Measurements from ENCODE around the gene SLC2A9.

SLC2A9 gene

GRCh38 chr4:10020871-10021652 lies at the start of gene SLC2A9:
Gene SLC2A9, minus strand, starts transcription at chr4:10021497. Its CDS starts 68 bp downstream, at chr4:10021429.
- DNase-seq: no peak

DNA sequence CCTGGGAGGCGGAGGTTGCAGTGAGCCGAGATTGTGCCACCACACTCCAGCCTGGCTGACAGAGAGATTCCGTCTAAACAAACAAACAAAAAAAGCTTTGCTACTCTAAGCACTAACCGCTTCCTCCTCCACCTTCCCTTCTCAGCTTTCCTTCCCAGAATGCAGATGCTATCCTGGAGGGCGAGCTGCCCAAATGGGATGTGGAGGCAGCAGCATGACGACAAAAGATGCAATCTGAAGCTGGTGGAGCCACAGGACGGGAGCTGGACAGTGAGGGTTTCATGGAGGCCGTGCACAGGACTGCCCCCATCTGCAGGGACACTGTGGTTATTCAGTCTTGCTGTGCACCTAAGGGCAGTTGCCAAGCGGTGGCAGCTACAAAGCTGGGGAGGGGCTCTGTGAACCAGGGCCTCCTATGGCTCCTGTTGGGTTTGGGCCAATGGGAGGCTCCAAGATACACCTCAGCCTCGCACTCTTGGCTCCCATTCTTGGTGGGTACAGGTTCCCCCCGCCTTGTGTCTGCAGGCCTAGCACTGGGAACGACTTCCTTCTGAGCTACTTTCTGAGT lies 47.9 kb upstream of the SLC2A9 start:
- no peak for DNase-seq

DNA sequence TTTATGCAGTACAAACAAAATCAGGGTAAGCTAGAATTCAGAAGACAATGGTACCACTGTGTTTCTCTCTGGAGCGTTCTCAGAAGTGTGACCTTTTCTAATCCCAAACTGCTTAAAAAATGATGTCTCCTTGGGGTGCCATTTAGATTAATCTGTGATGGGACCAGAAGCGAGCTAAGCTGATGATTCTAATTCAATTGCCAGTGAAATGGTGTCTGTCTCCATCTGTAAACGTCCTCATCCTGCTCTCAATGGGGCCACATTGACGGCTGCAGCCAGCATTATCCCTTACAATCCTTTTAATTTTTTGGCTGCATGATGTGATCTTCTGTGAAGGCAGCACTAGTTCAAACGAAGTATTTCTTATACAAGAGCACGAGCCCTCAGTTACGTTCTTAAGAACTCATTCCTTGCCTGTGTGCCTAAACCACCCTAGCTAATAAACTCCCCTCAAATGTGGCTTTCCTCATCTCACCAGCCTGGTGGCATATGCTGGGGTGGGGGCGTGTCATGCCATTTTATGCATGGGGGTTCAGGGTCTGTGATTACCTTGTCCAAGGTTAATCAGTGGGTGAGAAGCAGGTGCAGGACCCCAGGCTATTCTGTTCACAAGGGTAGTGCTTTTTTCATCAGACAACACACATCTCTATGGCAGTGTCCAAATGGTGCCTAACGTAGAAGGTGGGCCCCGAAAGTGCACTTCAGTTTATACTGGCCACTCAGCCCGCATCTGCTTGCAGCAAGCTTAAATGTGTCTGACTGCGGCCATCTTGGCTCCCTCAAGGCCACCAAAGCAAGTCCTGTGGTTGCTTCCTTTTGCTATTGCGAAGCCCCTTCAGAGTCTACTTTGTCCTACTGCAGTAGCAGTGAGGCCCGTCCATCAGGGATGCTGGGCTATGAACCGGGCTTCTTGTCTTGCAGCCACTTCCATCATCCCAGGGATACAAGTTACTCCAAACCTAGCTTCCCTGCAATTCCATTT lies 45.7 kb upstream of the SLC2A9 start:
- DNase-seq: no peak

DNA sequence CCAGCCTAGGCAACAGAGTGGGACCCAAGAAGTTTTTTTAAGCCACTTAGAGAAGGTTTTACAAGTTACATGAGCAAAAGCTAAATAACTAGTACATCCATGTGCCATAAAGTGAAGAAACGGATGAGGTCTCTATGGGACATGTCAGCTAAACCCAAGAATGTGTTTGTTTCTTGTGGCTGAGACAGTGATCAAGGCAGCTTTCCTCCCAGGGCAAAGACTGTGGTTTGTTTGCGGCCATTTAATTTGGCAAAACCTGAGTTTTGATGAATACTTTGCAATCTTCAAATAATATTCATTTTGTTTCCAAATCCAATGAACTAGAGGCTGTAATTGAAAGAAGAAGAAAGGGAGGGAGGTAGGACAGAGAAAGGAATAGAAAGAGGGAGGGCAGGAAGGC lies 44.9 kb upstream of the SLC2A9 start:
- DNase-seq: no peak

GRCh38 chr4:10063544-10064300 lies 42.4 kb upstream of the SLC2A9 start:
- DNase-seq: no peak

DNA sequence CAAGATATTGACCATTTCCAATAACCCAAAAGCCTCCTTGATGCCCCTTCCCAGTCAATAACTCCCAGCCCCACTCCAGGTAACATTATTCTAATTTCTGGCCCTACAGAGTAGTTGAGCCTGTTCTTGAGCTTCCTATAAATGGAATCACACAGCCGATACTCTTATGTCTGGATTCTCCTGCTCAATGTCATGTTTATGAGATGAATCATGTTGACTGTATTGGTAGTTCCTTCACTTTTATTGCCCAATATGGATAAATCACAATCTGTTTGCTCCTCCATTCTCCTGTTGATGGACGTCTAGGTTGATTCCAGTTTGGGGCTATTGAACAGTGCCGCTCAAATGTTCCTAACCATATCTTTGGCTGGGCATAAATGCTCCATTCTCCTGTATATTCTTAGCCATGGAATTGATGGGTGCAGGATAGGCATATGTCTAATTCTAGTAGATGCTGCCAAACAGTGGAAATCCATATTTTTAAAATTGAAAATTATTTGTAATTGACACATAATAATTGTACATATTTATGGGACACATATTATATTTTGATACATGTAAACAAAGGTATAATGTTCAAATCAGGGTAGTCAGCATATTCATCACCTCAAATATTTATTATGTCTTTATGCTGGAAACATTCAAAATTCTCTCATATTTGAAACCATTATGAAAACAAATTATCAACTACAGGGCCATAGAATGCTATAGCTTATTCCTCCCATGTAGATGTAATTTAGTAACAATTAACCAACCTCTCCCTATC lies 40.5 kb upstream of the SLC2A9 start:
- no peak for DNase-seq

GRCh38 chr4:10058371-10058770 lies 37.1 kb upstream of the SLC2A9 start:
- no peak for DNase-seq

DNA sequence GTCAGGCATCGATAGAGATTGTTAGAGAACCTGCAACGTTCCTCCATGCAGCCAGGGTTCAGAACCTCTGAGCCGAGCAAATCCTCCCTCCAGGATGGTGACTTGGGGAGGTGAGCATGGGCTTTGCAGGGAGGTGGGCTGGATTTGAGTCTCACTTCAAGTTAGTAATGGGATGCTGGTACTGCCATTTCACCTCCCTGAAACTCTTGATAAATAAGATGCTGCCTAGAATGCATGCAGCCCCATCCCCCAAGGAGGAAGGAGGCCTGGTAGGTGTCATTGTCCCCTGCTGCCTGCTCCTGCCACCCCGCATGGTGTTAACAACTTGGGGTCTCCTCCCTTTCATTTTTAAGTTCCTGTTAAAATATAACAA lies 35.7 kb upstream of the SLC2A9 start:
- no peak for DNase-seq

GRCh38 chr4:10056334-10057022 lies 35.2 kb upstream of the SLC2A9 start:
- DNase-seq: no peak

DNA sequence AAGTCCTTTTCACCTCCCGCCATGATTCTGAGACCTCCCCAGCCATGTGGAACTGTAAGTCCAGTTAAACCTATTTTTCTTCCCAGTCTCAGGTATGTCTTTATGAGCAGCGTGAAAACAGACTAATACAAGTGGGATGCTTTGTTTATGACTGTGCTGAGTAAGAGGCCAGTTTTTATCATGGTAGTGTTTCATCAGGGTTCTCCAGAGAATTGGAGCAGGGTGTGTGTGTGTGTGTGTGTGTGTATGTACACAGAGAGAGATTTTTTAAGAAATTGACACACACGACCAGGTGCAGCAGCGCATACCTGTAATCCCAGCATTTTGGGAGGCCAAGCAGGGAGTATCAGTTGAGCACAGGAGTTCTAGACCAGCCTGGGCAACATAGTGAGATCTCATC lies 34.6 kb upstream of the SLC2A9 start:
- no peak for DNase-seq

- DNase-seq: no peak
Measured at GRCh38 chr4:10054571-10055041, 33.3 kb upstream of the SLC2A9 start.

GRCh38 chr4:10053635-10054453 lies 32.5 kb upstream of the SLC2A9 start:
- no peak for DNase-seq

DNA sequence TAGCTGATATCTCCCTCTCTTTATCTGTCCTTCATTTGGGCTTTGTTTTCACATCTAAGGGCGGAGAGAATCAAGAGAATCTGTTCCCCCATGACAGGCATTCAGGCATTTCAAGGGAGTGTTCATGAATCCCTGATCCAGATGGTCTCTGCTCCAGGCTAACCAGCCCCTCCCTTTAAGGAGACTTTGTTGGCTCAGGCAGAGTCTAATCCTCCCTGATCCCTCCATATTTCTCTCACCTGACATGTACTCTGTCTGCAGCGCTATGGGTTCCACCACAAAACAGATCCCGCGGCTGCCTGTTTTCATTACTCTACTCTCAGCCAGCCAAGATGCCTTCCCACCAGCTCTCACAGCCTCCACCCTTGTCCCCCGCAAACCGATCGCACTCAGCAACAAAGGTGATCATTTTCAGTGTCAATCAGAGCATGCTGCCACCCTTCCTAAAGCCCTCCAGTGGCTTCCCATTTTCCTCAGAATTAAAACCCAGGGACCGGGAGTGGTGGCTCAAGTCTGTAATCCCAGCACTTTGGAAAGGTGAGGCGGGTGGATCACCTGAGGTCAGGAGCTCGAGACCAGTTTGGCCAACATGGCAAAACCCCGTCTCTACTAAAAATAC lies 30.3 kb upstream of the SLC2A9 start:
- no peak for DNase-seq

- DNase-seq: no peak
Measured at GRCh38 chr4:10050721-10051120, 29.4 kb upstream of the SLC2A9 start.

DNA sequence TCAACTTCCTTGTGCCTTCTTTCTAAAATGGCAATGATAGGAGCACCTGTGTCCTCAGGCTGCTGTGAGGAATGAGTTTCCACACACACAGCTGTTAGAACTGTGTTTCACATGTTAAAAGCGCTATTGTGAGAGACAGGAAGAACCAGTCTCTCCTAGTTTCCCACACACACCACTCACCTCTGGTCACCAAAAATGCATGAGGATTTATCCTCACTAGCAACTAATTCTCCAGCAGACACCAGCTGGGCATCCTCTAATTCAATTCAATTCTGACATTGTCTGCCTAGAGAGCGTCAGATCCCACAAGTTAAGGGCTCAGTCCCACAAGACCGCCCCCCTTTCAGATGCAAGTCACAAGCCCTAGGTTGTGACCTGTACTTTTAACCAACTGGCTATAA lies 29.0 kb upstream of the SLC2A9 start:
- DNase-seq: no peak

DNA sequence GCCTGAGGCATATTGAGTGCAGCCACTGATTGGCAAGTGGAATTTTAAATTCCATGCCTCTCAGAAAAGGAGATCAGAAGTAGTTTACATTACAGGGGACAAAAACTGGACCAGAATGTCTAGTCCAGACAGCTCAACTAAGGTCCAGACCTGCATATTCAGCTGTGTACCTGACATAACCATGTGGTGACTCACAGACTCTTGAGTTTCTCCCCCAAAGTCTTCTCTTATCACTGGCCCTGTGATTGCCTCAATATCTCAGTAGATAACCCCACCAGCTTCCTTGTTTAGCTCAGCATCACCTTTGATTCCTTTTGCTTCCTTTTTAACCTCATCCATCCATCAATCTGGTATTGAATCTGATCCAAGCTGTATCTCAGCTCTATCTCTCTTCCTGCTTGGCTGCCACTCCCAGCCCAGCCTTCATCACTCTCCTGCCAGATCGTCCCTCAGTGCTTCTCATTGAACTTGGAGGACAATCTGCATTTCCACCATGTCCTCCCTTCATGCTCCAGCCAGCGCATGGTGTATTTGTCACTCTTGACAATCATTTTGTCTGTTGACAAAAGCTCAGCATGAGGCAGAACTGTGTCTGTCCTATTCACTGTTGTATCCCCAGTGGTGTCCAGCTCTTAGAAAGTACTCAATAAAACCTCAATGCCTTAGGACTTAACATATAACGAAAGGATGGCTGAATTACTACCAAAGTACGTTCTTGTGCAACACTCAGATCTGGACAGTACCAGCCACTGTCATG lies 27.8 kb upstream of the SLC2A9 start:
- no peak for DNase-seq

GRCh38 chr4:10047967-10048366 lies 26.7 kb upstream of the SLC2A9 start:
- no peak for DNase-seq

DNA sequence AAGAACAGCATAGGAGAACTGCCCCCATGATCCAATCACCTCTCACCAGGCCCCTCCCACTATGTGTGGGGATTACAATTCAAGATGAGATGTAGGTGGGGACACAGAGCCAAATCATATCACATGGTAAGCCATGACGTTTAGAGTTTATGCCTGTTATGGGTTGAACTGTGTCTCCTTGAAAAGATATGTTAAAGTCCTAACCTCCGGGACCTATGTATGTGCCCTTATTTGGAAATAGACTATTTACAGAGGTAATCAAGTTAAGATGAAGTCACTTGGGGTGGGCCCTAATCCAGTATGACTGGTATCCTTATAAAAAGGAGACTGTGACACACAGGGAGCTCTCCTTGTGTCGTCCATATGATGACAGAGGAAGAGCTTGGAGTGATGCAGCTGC lies 25.2 kb upstream of the SLC2A9 start:
- DNase-seq: no peak

DNA sequence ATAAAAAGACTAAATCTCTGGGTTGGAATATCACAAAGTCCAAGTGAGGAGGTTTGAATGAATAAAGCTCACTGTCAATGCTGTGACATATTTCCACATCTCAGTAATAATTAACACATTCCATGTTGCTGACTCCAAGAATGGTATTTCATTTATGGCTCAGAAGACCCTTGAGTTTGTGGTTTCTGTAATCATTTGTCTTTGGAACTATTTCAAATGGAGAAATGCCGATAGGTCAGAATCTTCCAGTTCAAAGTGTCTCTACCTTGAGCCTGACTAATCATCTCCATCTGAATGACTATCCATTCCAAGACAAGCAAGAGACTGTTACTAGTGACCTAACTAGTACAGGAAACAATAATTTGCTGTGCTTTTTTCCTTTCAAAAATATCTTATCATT lies 24.2 kb upstream of the SLC2A9 start:
- DNase-seq: no peak

Measured in CD4-positive, alpha-beta T cell treated with Interleukin-17A for 1 hour (primary cell).